ENCODE data around the gene GALNT7. TPM values are rescaled to one million over a fixed set of nuclear protein-coding genes. Genes with fewer than 3 reads are reported as not detected.

Gene GALNT7
- polyA plus RNA-seq, 3 donors: 4.7 to 11.8 (median 6.3) TPM

DNA sequence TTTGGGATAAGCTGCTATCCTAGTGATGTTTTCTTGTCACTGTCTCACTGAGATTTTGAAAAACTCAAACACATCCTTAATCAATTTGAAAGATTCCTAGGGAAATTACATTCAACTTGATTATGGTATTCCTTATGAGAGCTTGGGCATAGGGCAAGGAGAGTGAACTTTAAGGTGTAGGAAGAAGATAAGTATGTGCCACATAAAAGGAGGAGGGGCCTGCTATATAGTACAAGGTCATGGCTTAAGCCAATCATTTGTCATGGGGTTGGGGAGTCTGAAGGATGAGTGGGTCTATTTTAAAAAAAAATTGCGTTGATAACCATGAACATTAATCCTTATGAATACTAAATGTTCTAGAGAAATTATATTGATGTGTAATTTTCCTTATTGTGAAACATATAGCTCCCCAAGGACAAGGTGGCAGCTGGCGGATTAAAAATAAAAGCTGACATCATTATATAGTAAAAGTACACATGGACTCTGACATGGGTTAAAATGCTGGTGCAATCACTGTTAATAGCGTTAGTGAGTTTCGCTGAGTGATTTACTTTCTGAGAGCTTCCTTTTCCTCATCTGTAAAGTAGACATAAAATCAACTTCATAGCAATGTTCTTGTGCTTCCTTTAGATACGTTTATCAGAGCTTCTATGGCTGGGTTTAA, 17.4 kb downstream of the GALNT7 start:
- WGBS, 3 donors: 37 to 44% (median 42%) methylated on average over 5 of the region's 5 CpGs
- no peak overlapping the region for H3K27ac ChIP-seq (ENCODE audit: low read depth, low read length)

DNA sequence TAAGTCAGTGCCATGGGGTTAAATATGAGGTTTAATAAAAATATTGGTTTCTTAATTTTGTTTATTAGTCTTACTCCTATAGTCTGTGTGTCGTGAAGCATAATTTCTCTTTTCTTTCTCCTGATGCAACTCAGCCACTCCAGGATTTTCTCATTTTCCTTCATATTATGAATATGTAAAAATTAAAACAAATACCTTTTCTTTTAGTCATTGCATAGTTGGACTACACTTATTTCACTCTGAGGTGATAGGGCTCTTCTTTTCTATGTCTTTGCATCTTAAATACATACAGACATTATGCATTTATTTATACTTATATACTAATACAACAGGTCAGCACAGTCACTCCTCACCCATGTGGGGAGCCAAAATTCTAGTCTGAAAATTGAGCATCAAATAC, 19.1 kb downstream of the GALNT7 start:
- 90 to 96% (median 93%) methylated on average over 1 of the region's 1 CpG for WGBS, 3 donors

DNA sequence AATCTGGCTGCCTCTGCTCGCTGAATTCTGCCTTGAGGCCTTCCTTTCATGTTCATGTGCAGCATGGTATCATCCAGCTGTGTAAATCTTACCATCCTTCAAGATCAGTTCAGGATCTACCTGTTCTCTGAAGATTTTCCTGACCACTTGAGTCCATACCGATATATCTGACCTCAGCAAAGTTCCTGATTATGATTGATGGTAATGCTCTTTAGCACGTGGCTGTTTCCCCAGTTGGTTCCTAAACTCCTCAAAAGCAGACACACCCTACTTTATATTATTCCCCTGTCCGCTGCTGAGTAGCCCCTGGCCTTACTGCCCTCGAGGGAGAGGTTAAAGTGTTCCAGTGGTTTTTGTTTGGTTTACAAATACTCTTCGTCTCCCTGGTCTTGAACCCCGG, 20.0 kb downstream of the GALNT7 start:
- WGBS, 3 donors: 71 to 78% (median 77%) methylated on average over 7 of the region's 7 CpGs
- H3K27ac ChIP-seq (ENCODE audit: low read depth, low read length): no peak overlapping the region

More for the DNA sequence above, 19.1 kb downstream of the GALNT7 start:
- H3K27ac ChIP-seq (ENCODE audit: low read depth, low read length): no peak overlapping the region

GRCh38 chr4:173189117-173189693, 20.6 kb downstream of the GALNT7 start:
- WGBS, 3 donors: 91 to 96% (median 92%) methylated on average over 4 of the region's 4 CpGs
- no peak overlapping the region for H3K27ac ChIP-seq (ENCODE audit: low read depth, low read length)

DNA sequence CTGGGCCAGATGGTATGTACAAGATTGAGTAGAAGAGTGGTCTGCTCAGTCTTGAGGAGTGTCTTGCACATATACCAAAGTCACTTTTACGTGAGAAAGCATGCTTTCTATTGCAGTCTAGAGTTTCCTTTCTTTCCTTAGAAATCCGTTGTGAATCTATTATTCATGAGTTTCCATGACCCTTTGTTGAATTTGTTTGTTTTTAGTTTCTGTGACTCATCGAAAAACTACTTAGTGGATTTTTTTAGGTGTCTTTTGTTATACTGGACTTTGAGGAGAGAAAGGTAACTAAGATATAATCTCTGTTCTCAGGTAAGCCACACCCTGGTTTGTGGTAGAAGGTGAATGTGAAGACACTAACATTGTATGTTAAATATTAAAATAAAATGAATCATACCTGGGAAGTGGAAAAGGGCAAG, 23.0 kb downstream of the GALNT7 start:
- 60 to 70% (median 62%) methylated on average over 3 of the region's 3 CpGs for WGBS, 3 donors
- no peak overlapping the region for H3K27ac ChIP-seq (ENCODE audit: low read depth, low read length)

DNA sequence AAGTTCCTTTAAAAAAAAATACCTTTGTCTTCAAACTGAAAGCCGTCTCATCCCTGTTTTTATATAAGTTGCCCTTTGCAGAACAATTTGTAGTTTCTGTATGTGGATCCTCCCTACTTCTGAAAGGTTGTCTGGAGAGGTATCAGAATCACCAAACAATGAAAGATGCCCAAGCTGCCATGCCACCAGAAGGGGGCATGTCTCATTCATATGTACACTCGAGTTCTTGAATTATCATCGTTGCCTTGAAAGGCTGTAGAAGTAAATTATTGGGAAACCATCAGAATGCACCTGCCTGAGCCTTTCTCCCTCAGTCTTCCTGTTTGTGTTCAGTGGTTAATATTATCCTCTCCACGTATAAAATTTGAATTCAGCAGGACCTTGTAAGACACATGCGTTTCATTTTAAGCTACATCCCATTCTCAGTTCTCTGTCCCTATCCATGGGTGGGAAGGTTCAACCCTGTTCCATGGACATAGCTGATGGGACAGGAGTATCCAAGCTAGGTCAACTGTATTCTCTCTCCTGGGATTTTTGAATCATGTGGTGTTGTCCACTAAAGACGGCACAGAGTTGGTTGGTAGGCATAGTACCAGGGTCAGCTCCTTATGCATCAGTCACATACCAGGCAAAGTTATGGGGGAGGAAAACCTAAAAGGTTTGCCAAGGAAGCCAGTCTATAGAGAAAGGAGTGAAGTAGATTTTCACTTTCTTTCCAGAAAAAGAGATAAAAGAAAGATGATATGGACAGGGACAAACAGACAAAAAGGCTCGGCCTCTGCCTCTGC, 24.0 kb downstream of the GALNT7 start:
- no peak overlapping the region for H3K27ac ChIP-seq (ENCODE audit: low read depth, low read length)
- 71 to 76% (median 72%) methylated on average over 7 of the region's 7 CpGs for WGBS, 3 donors

DNA sequence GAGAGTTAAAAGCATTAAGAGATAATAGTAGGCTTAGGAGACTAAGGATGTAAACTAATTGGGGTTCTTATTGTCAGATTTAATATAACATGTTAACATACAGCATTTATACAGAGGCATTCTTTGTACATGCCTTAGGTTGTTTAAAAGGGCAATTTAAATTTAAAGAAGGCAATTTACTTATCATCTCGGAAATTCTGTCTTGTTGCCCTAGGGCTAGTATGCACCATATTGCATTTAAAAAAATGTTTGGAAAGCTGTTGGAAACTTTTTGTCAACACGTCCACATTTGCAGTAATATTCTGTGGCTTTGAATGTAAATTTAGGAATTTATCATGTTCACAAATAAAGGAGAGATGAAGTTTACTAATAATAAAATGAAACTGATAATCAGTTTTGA, 25.5 kb downstream of the GALNT7 start:
- WGBS, 3 donors: 85 to 94% (median 85%) methylated on average over 2 of the region's 2 CpGs
- no peak overlapping the region for H3K27ac ChIP-seq (ENCODE audit: low read depth, low read length)

GRCh38 chr4:173195109-173195508, 26.5 kb downstream of the GALNT7 start:
- no peak overlapping the region for H3K27ac ChIP-seq (ENCODE audit: low read depth, low read length)
- WGBS, 3 donors: 52 to 64% (median 53%) methylated on average over 3 of the region's 3 CpGs

DNA sequence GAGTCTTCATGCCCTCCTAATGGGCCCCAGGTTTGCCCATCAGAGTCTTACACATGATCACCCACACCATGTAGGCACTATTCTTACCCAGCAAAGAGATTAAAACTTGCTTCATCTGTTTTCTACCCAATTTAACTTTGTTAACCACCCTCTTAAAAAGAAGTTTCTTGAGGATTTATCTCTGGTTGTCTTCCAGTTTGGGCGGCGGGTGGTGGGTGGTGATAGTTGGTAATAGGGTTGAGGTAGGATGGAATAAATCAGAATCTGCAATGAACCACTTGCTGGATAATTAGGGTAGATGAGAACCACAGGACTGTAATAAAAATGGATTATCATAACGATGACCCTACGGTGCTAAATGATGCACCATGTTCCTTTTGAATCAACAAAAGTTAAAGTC, 30.9 kb downstream of the GALNT7 start:
- 86 to 99% (median 95%) methylated on average over 4 of the region's 4 CpGs for WGBS, 3 donors
- no peak overlapping the region for H3K27ac ChIP-seq (ENCODE audit: low read depth, low read length)

DNA sequence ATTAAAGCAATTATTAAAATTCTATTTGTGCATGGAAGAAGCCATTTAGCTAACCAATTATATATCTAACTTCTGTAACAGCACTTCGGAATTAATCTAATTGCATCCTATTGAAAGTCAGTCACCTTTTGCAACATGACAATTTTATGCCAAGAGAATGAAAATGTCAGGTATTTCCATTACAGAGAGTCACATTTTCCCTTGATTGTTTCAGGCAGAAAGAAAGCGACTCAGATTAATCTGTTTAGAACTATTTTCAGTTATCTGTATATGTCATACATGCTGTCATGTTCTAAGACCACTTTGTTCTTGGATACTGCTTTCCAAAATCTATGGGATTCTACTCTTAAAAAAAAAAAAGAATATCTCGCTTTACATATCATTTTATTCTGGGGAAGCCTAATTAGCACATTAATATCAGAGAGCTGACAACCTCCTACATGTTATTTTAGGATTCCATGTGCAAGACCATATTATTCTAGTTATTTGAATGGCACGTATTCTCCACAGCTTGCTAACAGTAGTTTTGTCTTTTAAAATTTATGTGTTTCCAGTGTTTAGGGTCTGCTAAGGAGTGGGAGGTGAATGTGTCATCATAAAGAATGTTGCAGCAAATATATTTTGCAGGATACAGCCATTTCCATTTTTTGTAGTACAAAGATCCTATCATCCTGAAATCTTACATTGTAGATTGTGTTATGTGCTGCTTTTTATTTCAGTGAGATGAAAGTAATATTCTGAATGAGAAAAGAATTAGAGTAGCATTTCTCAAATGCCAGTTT, 31.7 kb downstream of the GALNT7 start:
- WGBS, 3 donors: 92 to 95% (median 95%) methylated on average over 4 of the region's 4 CpGs
- H3K27ac ChIP-seq (ENCODE audit: low read depth, low read length): no peak overlapping the region

DNA sequence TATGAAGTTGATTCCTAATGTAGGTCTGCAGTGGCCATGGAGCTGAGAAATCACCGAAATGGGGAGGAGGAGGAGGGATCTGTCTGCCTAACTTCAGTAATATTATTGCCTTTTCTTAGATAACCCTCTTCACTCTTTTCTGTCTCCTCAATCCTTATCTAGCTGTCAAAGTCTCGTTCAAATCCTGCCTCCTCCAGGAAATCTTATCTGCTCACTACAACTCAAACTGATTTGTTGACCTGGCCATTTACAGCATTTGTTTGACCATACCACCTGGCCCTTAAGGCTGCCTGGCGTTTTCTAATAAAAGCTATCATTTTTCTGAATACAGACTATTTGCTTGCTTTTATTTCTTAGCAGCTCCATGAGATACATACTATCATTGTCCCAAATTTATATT, 33.8 kb downstream of the GALNT7 start:
- WGBS, 3 donors: 48 to 90% (median 84%) methylated on average over 3 of the region's 3 CpGs

GRCh38 chr4:173205656-173206055, 37.0 kb downstream of the GALNT7 start:
- H3K27ac ChIP-seq (ENCODE audit: low read depth, low read length): no peak overlapping the region
- WGBS, 3 donors: 96 to 100% (median 98%) methylated on average over 2 of the region's 2 CpGs

More for the DNA sequence above, 33.8 kb downstream of the GALNT7 start:
- H3K27ac ChIP-seq (ENCODE audit: low read depth, low read length): no peak overlapping the region

GRCh38 chr4:173208420-173208819, 39.8 kb downstream of the GALNT7 start:
- no peak overlapping the region for H3K27ac ChIP-seq (ENCODE audit: low read depth, low read length)
- WGBS, 3 donors: 89 to 96% (median 92%) methylated on average over 7 of the region's 7 CpGs

DNA sequence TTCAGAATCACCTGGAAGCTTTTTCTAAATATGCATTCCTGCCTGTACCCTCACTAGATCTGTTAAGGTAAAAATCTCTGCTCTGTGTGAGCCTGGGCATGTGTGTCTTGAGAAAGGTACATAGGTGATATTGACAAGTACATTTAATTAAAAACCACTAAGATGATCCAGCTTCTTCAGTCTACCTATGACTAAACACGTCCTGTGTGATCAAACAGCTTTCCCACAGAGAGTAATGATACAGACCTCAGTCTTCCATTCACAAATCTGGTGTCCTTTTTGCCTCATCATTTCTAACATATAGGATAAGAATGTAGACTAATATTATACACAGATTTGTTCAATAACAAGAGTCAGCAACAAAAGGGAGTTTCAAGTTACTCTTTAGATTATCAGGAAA, 42.6 kb downstream of the GALNT7 start:
- 84 to 98% (median 92%) methylated on average over 1 of the region's 1 CpG for WGBS, 3 donors
- no peak overlapping the region for H3K27ac ChIP-seq (ENCODE audit: low read depth, low read length)

- WGBS, 3 donors: 37 to 67% (median 63%) methylated on average over 1 of the region's 1 CpG
- no peak overlapping the region for H3K27ac ChIP-seq (ENCODE audit: low read depth, low read length)
Observed at GRCh38 chr4:173211838-173212237, 43.2 kb downstream of the GALNT7 start.

- no peak overlapping the region for H3K27ac ChIP-seq (ENCODE audit: low read depth, low read length)
- 63 to 74% (median 71%) methylated on average over 1 of the region's 1 CpG for WGBS, 3 donors
Observed at GRCh38 chr4:173212379-173212778, 43.8 kb downstream of the GALNT7 start.

DNA sequence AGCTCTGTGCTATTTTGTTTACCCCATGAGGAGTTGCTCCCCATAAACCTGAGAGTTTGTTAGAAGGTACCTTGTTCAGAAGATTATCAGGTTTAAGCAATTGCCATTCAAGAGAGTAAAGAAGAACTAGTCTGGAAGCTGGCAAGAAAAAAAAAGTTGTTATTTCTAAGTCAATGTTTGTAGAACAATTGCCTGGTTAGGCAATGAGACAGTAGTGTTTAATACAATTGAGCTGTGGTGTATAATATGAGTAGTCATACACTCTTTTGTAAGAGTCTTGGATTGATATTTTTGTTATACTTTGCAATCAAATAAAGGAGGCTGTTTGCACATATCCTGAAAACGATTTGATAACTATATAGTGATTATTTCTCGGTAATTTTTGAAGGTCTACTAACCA, 44.7 kb downstream of the GALNT7 start:
- H3K27ac ChIP-seq (ENCODE audit: low read depth, low read length): no peak overlapping the region
- WGBS, 3 donors: 50 to 89% (median 87%) methylated on average over 2 of the region's 2 CpGs

DNA sequence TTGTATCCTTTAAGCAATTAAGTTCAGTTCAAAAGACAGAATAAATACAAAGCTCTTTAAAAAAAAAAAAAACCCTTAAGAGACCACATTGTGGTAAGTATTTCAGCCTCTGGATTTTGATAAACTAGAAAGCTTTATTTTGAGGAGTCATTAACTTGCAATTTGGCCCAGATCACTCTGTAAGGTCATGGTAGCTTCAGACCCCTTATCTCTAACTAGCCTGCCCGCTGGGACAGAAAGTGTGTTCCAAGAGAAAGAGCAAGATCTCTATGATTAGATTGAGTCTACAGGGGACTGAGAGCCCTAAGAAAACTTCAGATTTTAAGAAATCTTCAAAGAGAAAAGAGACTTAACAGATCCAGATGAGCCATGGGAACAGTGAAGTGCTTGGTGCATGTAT, 45.6 kb downstream of the GALNT7 start:
- no peak overlapping the region for H3K27ac ChIP-seq (ENCODE audit: low read depth, low read length)
- WGBS, 3 donors: 35 to 81% (median 73%) methylated on average over 1 of the region's 1 CpG

DNA sequence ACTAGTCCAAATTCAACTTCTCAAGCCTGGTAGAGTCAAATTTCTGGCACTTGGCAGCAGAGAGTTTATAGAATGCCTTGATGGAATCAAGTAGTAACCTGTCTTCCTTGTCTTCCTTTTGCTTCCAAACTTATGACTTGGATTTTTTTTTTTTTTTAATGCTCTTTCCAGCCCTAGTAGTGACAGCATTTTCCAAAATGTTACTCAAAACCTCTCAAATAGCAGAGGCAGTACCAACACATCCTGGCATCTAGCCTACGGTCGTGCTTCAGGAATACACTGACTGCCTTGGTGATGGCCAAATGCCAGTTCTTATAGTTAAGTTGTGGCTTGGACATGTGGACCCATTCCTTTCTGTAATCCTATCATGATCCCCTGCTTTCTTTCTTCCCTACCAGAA, 46.0 kb downstream of the GALNT7 start:
- 55 to 60% (median 59%) methylated on average over 2 of the region's 2 CpGs for WGBS, 3 donors
- H3K27ac ChIP-seq (ENCODE audit: low read depth, low read length): no peak overlapping the region

Data from adipose tissue (tissue), 3 donors.